ENCODE measurements around the gene PCSK6.

PCSK6 gene

DNA sequence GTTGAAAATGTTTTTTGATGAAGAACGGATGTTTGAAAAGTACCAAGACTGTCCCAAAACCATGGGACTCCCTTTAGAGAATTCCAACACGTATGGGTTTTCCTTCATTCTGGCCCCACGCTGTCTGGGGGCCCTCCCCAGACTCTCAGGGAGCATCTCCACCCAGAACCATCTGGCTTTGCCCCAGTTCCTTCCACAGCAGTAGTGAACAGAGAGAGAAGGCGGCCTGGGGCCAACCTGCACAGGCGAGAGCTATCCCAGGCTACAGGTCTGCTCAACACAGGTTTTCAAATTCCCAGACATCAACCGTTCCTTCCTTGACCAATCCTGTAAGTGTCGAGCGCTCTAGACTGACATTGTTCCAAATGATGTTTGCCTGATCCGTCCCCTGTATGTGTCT, 101.9 kb downstream of the PCSK6 start:
- no peaks in the 10 kb centered on the region for H3K79me2 ChIP-seq (ENCODE audit: insufficient read depth, low read length)
- no peak overlapping the region for H3K4me2 ChIP-seq (ENCODE audit: low read depth, low read length, poor library complexity, severe bottlenecking)
- H3K27me3 ChIP-seq (ENCODE audit: low read length), result no peaks in the 10 kb centered on the region
- H3K27ac ChIP-seq (ENCODE audit: low read depth, low read length), result no peak overlapping the region
- H4K20me1 ChIP-seq (ENCODE audit: low read depth, low read length), result no peaks in the 10 kb centered on the region
- H3K9ac ChIP-seq (ENCODE audit: low read length), result no peak overlapping the region
- H3F3A ChIP-seq (ENCODE audit: insufficient read depth), result no peaks in the 10 kb centered on the region
- no peak for TF ChIP-seq EZH2phosphoT487 (conservative IDR thresholded peaks at IDR 0.05; ENCODE audit: low read length)
- TF ChIP-seq, protein P1, sequence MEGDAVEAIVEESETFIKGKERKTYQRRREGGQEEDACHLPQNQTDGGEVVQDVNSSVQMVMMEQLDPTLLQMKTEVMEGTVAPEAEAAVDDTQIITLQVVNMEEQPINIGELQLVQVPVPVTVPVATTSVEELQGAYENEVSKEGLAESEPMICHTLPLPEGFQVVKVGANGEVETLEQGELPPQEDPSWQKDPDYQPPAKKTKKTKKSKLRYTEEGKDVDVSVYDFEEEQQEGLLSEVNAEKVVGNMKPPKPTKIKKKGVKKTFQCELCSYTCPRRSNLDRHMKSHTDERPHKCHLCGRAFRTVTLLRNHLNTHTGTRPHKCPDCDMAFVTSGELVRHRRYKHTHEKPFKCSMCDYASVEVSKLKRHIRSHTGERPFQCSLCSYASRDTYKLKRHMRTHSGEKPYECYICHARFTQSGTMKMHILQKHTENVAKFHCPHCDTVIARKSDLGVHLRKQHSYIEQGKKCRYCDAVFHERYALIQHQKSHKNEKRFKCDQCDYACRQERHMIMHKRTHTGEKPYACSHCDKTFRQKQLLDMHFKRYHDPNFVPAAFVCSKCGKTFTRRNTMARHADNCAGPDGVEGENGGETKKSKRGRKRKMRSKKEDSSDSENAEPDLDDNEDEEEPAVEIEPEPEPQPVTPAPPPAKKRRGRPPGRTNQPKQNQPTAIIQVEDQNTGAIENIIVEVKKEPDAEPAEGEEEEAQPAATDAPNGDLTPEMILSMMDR (IDR thresholded peaks at IDR 0.05; ENCODE audit: insufficient read depth, low read length, poor library complexity, severe bottlenecking), result no peak
- H3K9me3 ChIP-seq (ENCODE audit: insufficient read depth, low read length), result no peaks in the 10 kb centered on the region
- no peak overlapping the region for H2AFZ ChIP-seq (ENCODE audit: low read depth, low read length, severe bottlenecking)
- no peaks in the 10 kb centered on the region for H3K9me2 ChIP-seq (replicated peaks; ENCODE audit: insufficient read depth, low read length)
- H3K36me3 ChIP-seq (ENCODE audit: low read length), result no peaks in the 10 kb centered on the region
- H3K4me3 ChIP-seq (ENCODE audit: insufficient read depth, low read length, poor library complexity, severe bottlenecking), result no peak overlapping the region

DNA sequence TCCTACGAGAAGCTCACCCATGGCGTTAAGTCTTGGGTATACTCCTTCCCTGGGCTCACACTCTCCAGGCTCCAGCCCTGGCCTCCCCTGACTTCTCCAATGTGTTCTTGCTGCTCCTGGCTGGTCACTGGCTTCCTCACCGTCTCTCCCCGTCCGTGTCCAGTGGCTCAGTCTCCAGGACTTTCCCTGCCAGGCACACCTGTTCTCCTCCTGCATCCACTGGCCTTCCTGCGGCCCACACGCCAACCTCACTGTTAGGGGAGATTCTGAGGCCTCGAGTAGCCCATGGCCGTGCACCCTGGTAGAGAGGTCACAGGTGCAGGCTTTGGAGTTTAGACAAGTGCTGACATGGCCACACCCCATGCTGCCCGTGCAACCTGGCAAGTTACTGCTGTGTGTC, 102.5 kb downstream of the PCSK6 start:
- H3K79me2 ChIP-seq (ENCODE audit: insufficient read depth, low read length), result no peaks in the 10 kb centered on the region
- TF ChIP-seq, protein P1 (IDR thresholded peaks at IDR 0.05; ENCODE audit: insufficient read depth, low read length, poor library complexity, severe bottlenecking), result no peak
- no peak for TF ChIP-seq EZH2phosphoT487 (conservative IDR thresholded peaks at IDR 0.05; ENCODE audit: low read length)
- H3K27ac ChIP-seq (ENCODE audit: low read depth, low read length), result no peak overlapping the region
- no peak overlapping the region for H2AFZ ChIP-seq (ENCODE audit: low read depth, low read length, severe bottlenecking)
- H4K20me1 ChIP-seq (ENCODE audit: low read depth, low read length), result no peaks in the 10 kb centered on the region
- H3K9ac ChIP-seq (ENCODE audit: low read length), result no peak overlapping the region
- H3K27me3 ChIP-seq (ENCODE audit: low read length), result no peaks in the 10 kb centered on the region
- no peaks in the 10 kb centered on the region for H3K36me3 ChIP-seq (ENCODE audit: low read length)
- H3K9me3 ChIP-seq (ENCODE audit: insufficient read depth, low read length), result no peaks in the 10 kb centered on the region
- H3K4me2 ChIP-seq (ENCODE audit: low read depth, low read length, poor library complexity, severe bottlenecking), result no peak overlapping the region
- H3K4me3 ChIP-seq (ENCODE audit: insufficient read depth, low read length, poor library complexity, severe bottlenecking), result no peak overlapping the region
- H3F3A ChIP-seq (ENCODE audit: insufficient read depth), result no peaks in the 10 kb centered on the region
- no peaks in the 10 kb centered on the region for H3K9me2 ChIP-seq (replicated peaks; ENCODE audit: insufficient read depth, low read length)

DNA sequence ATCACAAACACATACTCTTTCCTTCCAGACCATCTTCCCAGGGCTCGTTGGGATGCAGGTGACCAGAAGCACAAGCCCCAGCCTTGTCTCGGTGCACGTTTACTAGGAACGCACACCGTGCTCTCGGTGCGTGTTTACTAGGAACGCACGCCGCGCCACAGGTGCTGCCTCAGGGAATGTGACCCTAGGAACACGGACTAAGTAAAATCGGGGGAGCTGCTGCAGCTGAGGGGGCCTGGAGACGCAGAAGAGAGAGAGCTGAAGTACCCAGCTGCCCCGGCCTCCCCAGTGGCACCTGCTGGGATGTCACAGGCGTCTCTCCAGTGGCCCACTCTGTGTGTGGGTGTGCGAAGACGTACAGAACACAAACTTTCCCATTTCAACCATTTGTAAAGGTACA, 103.5 kb downstream of the PCSK6 start:
- Histone ChIP-seq H3F3A (ENCODE audit: insufficient read depth) (no peaks in the 10 kb centered on the region), H3K27ac (ENCODE audit: low read depth, low read length) (no peak overlapping the region), H3K36me3 (ENCODE audit: low read length) (no peaks in the 10 kb centered on the region), H3K9ac (ENCODE audit: low read length) (no peak overlapping the region), H3K79me2 (ENCODE audit: insufficient read depth, low read length) (no peaks in the 10 kb centered on the region), H3K27me3 (ENCODE audit: low read length) (no peaks in the 10 kb centered on the region), H3K4me2 (ENCODE audit: low read depth, low read length, poor library complexity, severe bottlenecking) (no peak overlapping the region), H3K9me3 (ENCODE audit: insufficient read depth, low read length) (no peaks in the 10 kb centered on the region), H2AFZ (ENCODE audit: low read depth, low read length, severe bottlenecking) (no peak overlapping the region), H4K20me1 (ENCODE audit: low read depth, low read length) (no peaks in the 10 kb centered on the region), H3K9me2 (replicated peaks; ENCODE audit: insufficient read depth, low read length) (no peaks in the 10 kb centered on the region), H3K4me3 (ENCODE audit: insufficient read depth, low read length, poor library complexity, severe bottlenecking) (no peak overlapping the region)
- TF ChIP-seq, protein P1 (IDR thresholded peaks at IDR 0.05; ENCODE audit: insufficient read depth, low read length, poor library complexity, severe bottlenecking), result no peak
- no peak for TF ChIP-seq EZH2phosphoT487 (conservative IDR thresholded peaks at IDR 0.05; ENCODE audit: low read length)
